ENCODE measurements around the gene TESK1.

- TF ChIP-seq ZNF274 (IDR thresholded peaks at IDR 0.05; ENCODE audit: low read depth, low read length) = no peak
- TF ChIP-seq SUZ12 (IDR thresholded peaks at IDR 0.05; ENCODE audit: extremely low read depth, insufficient read depth, insufficient read length) = no peak
- TF ChIP-seq YY1 (IDR thresholded peaks at IDR 0.05; ENCODE audit: insufficient read depth, insufficient read length) = no peak
These were observed 7.8 kb downstream of the TESK1 start for GRCh38 chr9:35612843-35613242.
